ENCODE data around the gene LIMS2. TPM values are rescaled to one million over a fixed set of nuclear protein-coding genes. Genes with fewer than 3 reads are reported as not detected.

Gene LIMS2, protein sequence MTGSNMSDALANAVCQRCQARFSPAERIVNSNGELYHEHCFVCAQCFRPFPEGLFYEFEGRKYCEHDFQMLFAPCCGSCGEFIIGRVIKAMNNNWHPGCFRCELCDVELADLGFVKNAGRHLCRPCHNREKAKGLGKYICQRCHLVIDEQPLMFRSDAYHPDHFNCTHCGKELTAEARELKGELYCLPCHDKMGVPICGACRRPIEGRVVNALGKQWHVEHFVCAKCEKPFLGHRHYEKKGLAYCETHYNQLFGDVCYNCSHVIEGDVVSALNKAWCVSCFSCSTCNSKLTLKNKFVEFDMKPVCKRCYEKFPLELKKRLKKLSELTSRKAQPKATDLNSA
- total RNA-seq, result 75.3 to 173 TPM (median 171 TPM) in 3 replicates
- long read RNA-seq, transcript LIMS2-202 (10 exons, 2,045 nt), result major isoform, 56 of 119 reads
- long read RNA-seq, partial matches to known transcripts, result 36 of 119 reads
- long read RNA-seq, other reads (novel, unspliced or antisense), result 26 of 119 reads

DNA sequence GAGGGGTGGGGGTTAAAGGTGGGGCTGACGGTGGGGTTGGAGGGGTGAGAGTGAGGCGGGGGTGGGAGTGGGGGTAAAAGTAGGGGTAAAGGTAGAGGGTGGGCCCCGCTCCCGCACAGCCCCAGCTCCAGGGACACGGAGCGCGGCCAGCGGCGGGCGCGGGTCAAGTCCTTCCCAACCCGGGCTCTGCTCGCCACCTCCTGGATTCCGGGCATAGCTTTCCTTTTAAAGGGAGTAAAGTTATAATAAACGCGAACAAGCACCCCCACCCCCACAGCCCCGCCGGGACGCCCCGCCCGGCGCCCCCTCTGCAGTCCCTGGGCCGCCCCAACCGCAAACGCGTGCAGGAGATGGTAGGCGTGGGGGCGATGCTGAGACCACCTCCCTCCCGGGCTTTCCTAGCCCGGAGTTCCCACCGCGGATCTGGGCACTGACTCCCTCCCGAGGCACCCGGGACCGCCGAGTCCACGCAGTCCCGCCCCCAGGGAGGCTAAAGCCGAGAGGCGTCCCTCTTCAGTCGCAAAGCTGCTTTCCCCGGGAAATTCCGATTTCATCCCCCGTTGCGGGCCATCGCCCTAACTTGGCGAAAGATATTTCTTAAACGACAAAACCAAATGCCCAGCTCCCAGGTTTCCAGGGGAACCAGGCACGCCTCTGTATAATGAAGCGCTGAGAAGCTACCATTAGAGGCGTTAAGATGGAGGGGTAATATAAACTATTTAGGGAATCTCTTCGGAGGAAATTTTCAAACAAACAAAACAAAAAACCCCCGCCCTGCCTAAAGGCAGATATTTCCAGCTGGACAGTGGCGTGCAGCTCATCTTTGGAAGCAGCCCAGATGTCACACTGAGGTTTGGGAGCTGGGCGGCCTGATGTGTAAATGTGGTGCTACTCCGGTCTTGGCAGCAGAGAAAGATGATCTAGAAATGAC lies at the start of gene LIMS2:
TSS of gene LIMS2 (minus strand) at position 200 of the 931 bp plus-strand sequence. CDS start 506 bp downstream, outside the sequence.
- Mint-ChIP-seq H3K27ac (ENCODE audit: unreplicated experiment) (peak within 1 kb of the TSS; percentile 92), H3K27me3 (ENCODE audit: low read depth) (no peaks in the 10 kb centered on the region)

DNA sequence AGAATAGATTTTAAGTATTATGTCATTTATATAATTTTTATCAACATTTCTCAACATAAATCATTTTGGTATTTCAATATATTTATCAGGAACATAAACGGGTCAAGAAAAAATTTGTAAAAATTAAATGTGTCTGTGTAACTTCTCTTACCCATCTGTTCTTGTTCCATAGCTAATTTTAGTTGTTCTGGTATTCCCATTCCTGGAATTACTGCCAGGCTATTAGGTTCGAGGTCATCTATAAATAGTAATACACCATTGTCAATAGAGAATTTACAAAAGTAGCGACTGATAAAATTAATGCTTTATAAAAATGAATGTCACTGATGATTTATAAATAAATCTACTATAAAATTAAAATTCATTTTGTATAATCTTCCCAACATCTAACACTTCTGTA lies 47.5 kb upstream of the LIMS2 start:
- H3K27ac Mint-ChIP-seq (ENCODE audit: unreplicated experiment), result no peak overlapping the region
- TF ChIP-seq, protein P1, sequence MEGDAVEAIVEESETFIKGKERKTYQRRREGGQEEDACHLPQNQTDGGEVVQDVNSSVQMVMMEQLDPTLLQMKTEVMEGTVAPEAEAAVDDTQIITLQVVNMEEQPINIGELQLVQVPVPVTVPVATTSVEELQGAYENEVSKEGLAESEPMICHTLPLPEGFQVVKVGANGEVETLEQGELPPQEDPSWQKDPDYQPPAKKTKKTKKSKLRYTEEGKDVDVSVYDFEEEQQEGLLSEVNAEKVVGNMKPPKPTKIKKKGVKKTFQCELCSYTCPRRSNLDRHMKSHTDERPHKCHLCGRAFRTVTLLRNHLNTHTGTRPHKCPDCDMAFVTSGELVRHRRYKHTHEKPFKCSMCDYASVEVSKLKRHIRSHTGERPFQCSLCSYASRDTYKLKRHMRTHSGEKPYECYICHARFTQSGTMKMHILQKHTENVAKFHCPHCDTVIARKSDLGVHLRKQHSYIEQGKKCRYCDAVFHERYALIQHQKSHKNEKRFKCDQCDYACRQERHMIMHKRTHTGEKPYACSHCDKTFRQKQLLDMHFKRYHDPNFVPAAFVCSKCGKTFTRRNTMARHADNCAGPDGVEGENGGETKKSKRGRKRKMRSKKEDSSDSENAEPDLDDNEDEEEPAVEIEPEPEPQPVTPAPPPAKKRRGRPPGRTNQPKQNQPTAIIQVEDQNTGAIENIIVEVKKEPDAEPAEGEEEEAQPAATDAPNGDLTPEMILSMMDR (IDR thresholded peaks at IDR 0.05), result no peak
- H3K36me3 Mint-ChIP-seq (ENCODE audit: low read depth), result peaks cover 22% of the 10 kb centered on the region
- H3K27me3 Mint-ChIP-seq (ENCODE audit: low read depth), result no peaks in the 10 kb centered on the region
- no peak for DNase-seq (ENCODE audit: low spot score)
- no peak overlapping the region for H3K4me3 Mint-ChIP-seq (ENCODE audit: unreplicated experiment)
- no peaks in the 10 kb centered on the region for H3K9me3 Mint-ChIP-seq (ENCODE audit: low read depth)
- peaks cover 14% of the 10 kb centered on the region for H3K4me1 Mint-ChIP-seq (ENCODE audit: low read depth)

More for the DNA sequence above, at the start of gene LIMS2:
- TF ChIP-seq, protein P1 (IDR thresholded peaks at IDR 0.05), result peak; percentile 65
- DNase-seq (ENCODE audit: low spot score), result no peak
- peaks cover 4% of the 10 kb centered on the region for H3K36me3 Mint-ChIP-seq (ENCODE audit: low read depth)
- H3K9me3 Mint-ChIP-seq (ENCODE audit: low read depth), result no peaks in the 10 kb centered on the region
- peak within 1 kb of the TSS; percentile 96 for H3K4me3 Mint-ChIP-seq (ENCODE audit: unreplicated experiment)
- peaks cover 46% of the 10 kb centered on the region for H3K4me1 Mint-ChIP-seq (ENCODE audit: low read depth)

DNA sequence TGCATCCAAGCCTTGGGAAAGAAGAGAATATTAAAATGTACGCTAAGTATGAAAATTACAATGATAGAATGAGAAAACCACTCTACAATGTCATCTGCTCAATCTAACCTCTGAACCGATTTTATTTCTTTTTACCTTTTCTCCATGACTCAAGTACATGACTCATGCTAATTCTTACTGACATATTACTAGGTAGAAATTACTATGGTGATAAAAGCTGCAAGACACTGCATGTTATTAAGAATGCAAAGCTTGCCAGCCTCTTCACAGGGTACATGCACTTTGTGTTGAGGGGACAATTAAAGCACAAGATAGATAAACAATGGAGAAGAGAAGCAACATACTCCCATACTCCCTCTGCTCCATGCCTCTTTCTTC lies 46.6 kb upstream of the LIMS2 start:
- peaks cover 14% of the 10 kb centered on the region for H3K4me1 Mint-ChIP-seq (ENCODE audit: low read depth)
- no peak for DNase-seq (ENCODE audit: low spot score)
- H3K27me3 Mint-ChIP-seq (ENCODE audit: low read depth), result no peaks in the 10 kb centered on the region
- no peak overlapping the region for H3K4me3 Mint-ChIP-seq (ENCODE audit: unreplicated experiment)
- H3K36me3 Mint-ChIP-seq (ENCODE audit: low read depth), result peaks cover 22% of the 10 kb centered on the region
- no peak overlapping the region for H3K27ac Mint-ChIP-seq (ENCODE audit: unreplicated experiment)
- no peaks in the 10 kb centered on the region for H3K9me3 Mint-ChIP-seq (ENCODE audit: low read depth)
- TF ChIP-seq, protein P1 (IDR thresholded peaks at IDR 0.05), result no peak

DNA sequence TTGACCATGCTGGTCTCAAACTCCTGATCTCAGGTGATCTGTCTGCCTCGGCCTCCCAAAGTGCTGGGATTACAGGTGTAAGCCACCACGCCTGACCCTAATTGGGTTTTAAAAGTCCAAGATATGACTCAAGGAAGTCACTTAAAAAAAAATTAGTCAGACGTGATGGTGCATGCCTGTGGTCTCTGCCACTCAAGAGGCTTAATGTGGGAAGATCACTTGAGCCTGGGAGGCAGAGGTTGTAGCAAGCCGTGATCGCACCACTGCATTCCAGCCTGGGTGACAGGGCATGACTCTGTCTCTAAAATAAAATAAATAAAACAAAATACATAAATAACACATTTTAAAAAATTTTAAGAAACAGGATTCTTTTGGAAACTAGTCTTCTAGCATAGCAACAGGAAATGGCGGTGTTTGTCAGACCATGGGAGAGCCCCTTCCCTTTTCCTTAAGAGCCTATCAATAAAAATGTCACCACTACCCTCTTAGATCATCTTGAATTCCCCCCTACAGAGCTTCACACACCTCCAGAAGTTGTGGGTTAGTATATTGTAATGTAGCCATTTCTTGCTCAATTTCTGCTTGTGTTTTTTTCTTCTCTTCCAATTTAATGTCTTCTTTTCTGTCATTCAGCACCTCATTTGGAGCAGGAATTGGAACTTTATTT lies 46.1 kb upstream of the LIMS2 start:
- no peak overlapping the region for H3K27ac Mint-ChIP-seq (ENCODE audit: unreplicated experiment)
- TF ChIP-seq, protein P1 (IDR thresholded peaks at IDR 0.05), result no peak
- no peak for DNase-seq (ENCODE audit: low spot score)
- H3K9me3 Mint-ChIP-seq (ENCODE audit: low read depth), result no peaks in the 10 kb centered on the region
- no peak overlapping the region for H3K4me3 Mint-ChIP-seq (ENCODE audit: unreplicated experiment)
- no peaks in the 10 kb centered on the region for H3K27me3 Mint-ChIP-seq (ENCODE audit: low read depth)
- peaks cover 14% of the 10 kb centered on the region for H3K4me1 Mint-ChIP-seq (ENCODE audit: low read depth)
- peaks cover 26% of the 10 kb centered on the region for H3K36me3 Mint-ChIP-seq (ENCODE audit: low read depth)
